ENCODE measurements around the gene DENND2C. TPM values are rescaled to one million over a fixed set of nuclear protein-coding genes. Genes with fewer than 3 reads are reported as not detected.

DENND2C gene
- total RNA-seq, 1 donor from 2014 or later = 0.12 TPM

DNA sequence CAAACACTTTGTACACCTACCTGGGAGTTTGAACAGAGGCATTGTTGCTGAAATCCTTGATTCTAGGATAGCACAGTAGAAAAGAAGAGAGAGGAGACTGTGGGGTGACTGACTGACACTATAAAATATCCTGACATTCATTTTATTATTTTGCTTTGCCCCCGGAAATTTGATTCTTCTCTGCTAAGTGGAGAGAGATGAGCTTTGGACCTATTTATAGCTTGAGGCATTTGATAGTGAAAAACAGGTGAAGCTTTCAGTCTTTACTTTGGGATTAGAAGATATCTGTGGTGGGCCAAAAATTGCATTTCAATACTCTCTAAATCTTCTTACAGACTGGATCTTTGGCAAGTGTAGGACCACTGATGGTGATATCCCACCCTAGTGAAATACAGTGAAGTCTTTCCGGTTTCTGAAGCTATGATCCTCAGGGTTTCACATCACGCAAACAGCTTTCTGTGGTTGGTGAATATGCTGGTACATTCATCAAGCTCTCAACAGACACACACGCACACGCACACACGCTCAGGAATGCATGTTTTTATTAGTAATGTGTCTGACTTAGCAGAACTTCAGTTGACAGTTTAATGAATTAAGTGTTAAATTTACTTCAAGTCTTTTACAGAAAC, 25.7 kb upstream of the DENND2C start, which contains the start of gene AMPD1:
AMPD1 (minus strand) TSS at position 117 of the 629 bp plus-strand sequence; CDS start at position 42, 75 bp downstream.
- peaks cover 8% of the 10 kb centered on the region for H3K27me3 Mint-ChIP-seq
- DNase-seq = no peak
- no peaks in the 10 kb centered on the region for H3K4me1 Mint-ChIP-seq
- H3K27ac Mint-ChIP-seq = no peak within 1 kb of the TSS
- H3K36me3 Mint-ChIP-seq (ENCODE audit: low read depth) = no peaks in the 10 kb centered on the region
- intact Hi-C loops (cut with micrococcal nuclease) = no loop called here
- no peak within 1 kb of the TSS for H3K4me3 Mint-ChIP-seq
- H3K9me3 Mint-ChIP-seq = no peaks in the 10 kb centered on the region

DNA sequence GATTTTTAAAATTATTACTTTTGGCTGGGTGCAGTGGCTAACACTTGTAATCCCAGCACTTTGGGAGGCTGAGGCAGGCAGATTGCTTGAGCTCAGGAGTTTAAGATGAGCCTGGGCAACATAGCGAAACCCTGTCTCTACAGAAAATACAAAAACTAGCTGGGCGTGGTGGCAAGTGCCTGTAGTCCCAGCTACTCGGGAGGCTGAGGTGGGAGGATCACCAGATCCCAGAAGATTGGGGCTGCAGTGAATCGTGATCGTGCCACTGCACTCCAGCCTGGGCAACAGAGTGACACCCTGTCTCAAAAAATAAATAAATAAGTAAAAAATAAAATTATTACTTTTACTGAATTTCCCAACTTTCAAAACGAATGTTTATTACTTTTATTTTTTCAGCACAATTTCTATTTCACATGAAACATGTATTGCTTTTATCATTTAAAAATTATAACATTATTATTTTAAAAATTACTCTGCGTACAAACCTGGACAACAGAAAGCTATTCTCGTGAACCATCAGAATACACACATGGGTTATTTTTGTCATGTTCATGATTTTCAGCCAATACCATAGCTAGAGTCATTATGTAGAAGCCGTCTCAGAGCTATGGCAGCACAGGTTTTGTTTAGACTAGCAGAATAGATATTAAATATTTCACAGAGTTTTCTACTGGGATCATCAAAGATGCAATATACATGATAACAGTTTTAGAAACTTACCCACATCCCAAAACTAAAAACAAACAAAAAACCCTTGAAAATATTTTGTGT, 24.9 kb upstream of the DENND2C start:
- Mint-ChIP-seq H3K27ac (no peak overlapping the region), H3K36me3 (ENCODE audit: low read depth) (no peaks in the 10 kb centered on the region), H3K9me3 (no peaks in the 10 kb centered on the region), H3K27me3 (peaks cover 6% of the 10 kb centered on the region), H3K4me1 (no peaks in the 10 kb centered on the region), H3K4me3 (no peak overlapping the region)
- intact Hi-C loops (cut with micrococcal nuclease) = no loop called here
- no peak for DNase-seq

DNA sequence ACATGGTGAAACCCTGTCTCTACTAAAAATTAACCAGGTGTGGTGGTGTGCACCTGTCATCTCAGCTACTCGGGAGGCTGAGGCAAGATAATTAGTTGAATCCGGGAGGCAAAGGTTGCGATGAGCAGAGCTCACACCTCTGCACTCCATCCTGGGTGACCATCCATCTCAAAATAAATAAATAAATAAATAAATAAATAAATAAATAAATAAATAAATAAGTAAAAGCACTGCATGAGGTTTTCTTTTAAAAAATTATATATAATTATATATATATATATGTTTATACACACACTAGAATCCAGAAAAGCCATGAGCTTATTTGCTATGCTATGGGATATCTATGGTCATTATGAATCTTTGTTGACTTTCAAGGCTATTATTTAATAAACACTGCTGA, 23.1 kb upstream of the DENND2C start:
- intact Hi-C loops (cut with micrococcal nuclease) = no loop called here
- no peak for DNase-seq
- no peak overlapping the region for H3K27ac Mint-ChIP-seq
- no peaks in the 10 kb centered on the region for H3K36me3 Mint-ChIP-seq (ENCODE audit: low read depth)
- no peaks in the 10 kb centered on the region for H3K9me3 Mint-ChIP-seq
- no peak overlapping the region for H3K4me3 Mint-ChIP-seq
- H3K4me1 Mint-ChIP-seq = no peaks in the 10 kb centered on the region
- H3K27me3 Mint-ChIP-seq = peaks cover 9% of the 10 kb centered on the region

DNA sequence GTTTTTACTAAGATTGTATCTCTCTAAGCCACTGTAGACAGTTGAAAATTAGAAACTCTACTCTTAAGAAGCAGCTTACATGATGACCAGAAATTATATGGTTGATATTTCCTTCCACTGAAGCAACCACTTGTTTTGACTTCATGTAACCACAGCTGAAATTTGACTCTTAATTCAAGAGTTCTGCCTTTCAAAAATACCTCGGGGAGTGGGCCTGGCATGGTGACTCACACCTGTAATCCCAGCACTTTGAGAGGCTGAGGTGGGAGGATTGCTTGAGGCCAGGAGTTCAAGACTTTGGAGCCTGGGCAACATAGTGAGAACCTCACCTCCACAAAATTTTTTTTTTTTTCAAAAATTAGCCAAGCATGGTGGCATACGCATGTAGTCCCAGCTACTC, 21.2 kb upstream of the DENND2C start:
- H3K36me3 Mint-ChIP-seq (ENCODE audit: low read depth) = no peaks in the 10 kb centered on the region
- intact Hi-C loops (cut with micrococcal nuclease) = no loop called here
- no peak for DNase-seq
- no peak overlapping the region for H3K27ac Mint-ChIP-seq
- peaks cover 19% of the 10 kb centered on the region for H3K27me3 Mint-ChIP-seq
- no peaks in the 10 kb centered on the region for H3K4me1 Mint-ChIP-seq
- H3K9me3 Mint-ChIP-seq = no peaks in the 10 kb centered on the region
- no peak overlapping the region for H3K4me3 Mint-ChIP-seq

DNA sequence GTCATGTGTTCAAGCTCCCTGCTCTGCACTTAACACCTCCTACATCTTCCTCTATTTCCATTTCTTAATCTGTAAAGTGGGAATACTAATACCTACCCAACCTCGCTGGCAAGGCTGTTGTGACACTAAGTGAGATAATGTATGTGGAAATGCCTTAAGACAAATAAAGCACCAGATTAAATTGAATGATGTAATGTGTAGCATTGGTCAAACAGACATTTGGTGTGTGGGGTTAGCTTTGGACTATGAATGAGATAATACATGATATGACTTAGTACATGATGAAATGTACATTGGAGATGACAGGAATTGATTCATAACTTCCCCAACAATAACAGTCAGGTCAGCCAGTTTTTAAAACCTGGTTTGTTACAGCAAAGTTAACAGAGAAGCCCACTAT, 20.3 kb upstream of the DENND2C start:
- H3K4me1 Mint-ChIP-seq = no peaks in the 10 kb centered on the region
- DNase-seq = no peak
- H3K4me3 Mint-ChIP-seq = no peak overlapping the region
- intact Hi-C loops (cut with micrococcal nuclease) = no loop called here
- no peaks in the 10 kb centered on the region for H3K9me3 Mint-ChIP-seq
- H3K27ac Mint-ChIP-seq = no peak overlapping the region
- peaks cover 24% of the 10 kb centered on the region for H3K27me3 Mint-ChIP-seq
- H3K36me3 Mint-ChIP-seq (ENCODE audit: low read depth) = no peaks in the 10 kb centered on the region

DNA sequence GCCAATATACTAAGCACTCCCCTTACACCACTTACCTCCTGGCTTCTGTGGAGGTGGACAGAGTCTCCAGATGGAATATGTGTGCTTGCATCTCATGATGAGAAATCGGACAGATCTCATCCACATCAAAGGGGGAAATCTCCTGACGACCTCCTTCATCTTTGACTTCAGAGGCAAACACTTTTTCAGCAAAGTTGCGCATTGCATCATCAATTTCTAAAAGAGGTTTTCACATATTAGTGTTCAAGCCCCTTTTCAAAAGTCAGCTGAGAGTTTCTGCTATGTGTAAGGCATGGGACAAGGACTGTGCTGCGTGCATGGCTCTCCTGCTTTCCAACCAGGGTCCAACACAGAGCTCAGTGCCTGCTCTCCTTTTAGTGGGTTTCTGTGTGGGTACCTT, 18.7 kb upstream of the DENND2C start:
- Mint-ChIP-seq H3K36me3 (ENCODE audit: low read depth) (no peaks in the 10 kb centered on the region), H3K4me3 (no peak overlapping the region), H3K27ac (no peak overlapping the region), H3K9me3 (no peaks in the 10 kb centered on the region), H3K4me1 (no peaks in the 10 kb centered on the region), H3K27me3 (peaks cover 28% of the 10 kb centered on the region)
- intact Hi-C loops (cut with micrococcal nuclease) = no loop called here
- DNase-seq = no peak

DNA sequence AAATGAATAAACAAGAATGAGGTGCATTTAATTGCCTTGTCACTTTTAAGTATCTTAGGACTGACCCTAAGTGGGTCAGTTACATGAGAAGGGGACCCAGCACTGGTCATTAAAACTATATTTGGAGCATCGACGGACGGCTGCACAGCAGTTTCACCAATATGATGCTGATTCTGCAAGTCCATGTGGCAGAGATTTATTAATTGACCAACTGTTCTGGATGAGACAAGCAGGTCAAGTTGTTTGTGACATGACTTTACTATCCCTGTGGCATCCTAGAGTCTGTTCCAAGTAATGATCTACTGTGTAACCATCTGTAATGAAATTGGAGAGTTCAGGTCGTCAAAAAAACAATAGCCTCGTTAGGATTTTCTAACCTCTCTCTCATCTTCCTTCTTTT, 16.0 kb upstream of the DENND2C start:
- Mint-ChIP-seq H3K36me3 (ENCODE audit: low read depth) (no peaks in the 10 kb centered on the region), H3K4me3 (no peak overlapping the region), H3K4me1 (no peaks in the 10 kb centered on the region), H3K9me3 (no peaks in the 10 kb centered on the region), H3K27ac (no peak overlapping the region), H3K27me3 (peaks cover 33% of the 10 kb centered on the region)
- intact Hi-C loops (cut with micrococcal nuclease) = no loop called here
- no peak for DNase-seq

DNA sequence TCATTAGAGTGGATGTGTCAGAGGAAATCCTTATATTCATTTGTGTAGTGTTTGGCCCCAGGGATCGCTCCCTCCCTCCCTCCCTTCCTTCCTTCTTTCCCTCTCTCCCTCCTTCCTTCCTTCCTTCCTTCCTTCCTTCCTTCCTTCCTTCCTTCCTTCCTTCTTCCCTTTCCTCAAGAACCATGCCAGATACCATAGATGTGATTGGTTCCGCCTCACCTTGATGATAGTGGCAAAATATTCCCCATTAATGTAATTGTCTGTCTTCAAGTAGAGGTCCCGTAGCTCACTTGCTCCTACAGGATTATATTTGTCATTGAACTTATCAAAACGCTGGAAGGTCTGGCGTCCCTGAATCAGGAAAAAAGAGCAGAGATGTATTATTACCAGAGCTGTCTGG, 7.8 kb upstream of the DENND2C start:
- Mint-ChIP-seq H3K4me3 (no peak overlapping the region), H3K27me3 (peaks cover 42% of the 10 kb centered on the region), H3K4me1 (no peaks in the 10 kb centered on the region), H3K36me3 (ENCODE audit: low read depth) (no peaks in the 10 kb centered on the region), H3K9me3 (no peaks in the 10 kb centered on the region), H3K27ac (no peak overlapping the region)
- intact Hi-C loops (cut with micrococcal nuclease) = no loop called here
- DNase-seq = no peak

DNA sequence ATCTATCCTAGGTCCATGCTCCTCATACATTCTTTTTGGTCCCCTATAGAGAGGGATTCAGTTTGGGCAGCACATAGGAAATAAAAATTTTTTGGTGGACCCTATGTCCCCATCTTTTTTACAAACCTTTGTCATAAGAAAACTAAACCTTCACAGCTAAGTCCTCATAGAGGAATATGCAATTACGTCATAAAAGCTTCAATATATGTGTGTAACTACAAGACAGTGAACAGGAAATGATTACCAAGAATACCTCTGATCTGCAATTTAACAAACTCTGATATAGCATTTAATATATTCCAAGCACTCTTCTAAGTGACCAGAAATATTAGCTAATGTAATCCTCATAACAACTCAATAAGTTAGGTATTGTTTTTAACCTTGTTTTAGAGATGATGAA, 6.3 kb upstream of the DENND2C start:
- Mint-ChIP-seq H3K36me3 (ENCODE audit: low read depth) (no peaks in the 10 kb centered on the region), H3K27me3 (peaks cover 47% of the 10 kb centered on the region), H3K9me3 (no peaks in the 10 kb centered on the region), H3K4me1 (no peaks in the 10 kb centered on the region), H3K27ac (no peak overlapping the region), H3K4me3 (no peak overlapping the region)
- DNase-seq = no peak
- intact Hi-C loops (cut with micrococcal nuclease) = no loop called here

DNA sequence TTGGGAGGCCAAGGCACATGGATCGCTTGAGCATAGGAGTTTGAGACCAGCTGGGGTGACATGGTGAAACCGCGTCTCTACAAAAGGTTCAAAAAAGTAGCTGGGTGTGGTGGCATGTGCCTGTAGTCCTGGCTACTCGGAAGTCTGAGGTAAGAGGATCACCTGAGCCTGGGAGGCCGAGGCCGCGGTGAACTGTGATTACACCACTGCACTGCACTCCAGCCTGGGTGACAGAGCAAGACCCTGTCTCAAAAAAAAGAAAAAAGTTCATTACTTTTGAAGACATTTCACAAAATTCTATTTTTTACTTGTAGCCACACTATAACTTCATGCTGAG, 2.1 kb upstream of the DENND2C start:
- Mint-ChIP-seq H3K4me1 (peaks cover 10% of the 10 kb centered on the region), H3K27me3 (peaks cover 50% of the 10 kb centered on the region), H3K27ac (no peak overlapping the region), H3K36me3 (ENCODE audit: low read depth) (no peaks in the 10 kb centered on the region), H3K4me3 (no peak overlapping the region), H3K9me3 (no peaks in the 10 kb centered on the region)
- no peak for DNase-seq
- intact Hi-C loops (cut with micrococcal nuclease) = loop anchor here (2.0 to 5.0 kb wide), 2 partner anchors 91 to 160 kb away; partner anchors contain the start of genes BCAS2 and TRIM33

DNA sequence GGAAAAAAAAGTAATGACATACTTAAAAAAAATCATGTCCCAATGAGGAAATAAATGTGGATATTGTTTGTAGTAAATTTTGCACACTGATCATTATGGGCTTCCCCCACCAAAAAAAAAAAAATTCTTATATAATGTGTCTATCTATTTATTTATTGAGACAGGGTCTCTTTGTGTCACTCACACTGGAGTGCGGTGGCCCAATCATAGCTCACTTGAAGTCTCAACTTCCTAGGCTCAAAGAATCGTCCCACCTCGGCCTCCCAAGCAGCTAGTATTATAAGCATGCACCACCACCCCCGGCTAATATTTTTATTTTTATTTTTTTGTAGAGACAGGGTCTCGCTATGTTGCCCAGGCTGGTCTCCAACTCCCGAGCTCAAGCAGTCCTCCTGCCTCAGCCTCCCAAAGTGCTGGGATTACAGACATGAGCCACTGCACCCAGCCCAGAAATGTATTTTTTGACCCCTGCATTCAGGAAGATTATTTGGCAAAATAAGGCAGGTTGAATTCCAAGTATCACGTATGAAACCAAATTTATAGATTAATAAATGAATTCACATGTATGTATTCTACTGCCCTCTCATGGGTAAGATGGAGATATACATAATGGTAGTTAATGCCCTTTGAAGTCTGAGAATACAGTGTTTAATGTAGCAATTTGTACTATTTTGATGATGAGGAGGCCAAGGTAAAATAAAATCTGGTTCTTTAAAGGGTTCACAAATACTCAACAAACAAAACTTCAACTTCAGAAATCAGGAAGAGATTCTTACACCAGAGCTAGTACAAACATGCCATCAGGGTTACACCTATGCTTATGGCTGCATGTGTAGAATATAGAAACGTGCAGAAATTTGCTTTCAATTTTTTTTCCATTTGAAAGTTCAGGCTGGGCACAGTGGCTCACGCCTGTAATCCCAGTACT, 1.4 kb upstream of the DENND2C start:
- DNase-seq = no peak
- no peaks in the 10 kb centered on the region for H3K36me3 Mint-ChIP-seq (ENCODE audit: low read depth)
- peaks cover 10% of the 10 kb centered on the region for H3K4me1 Mint-ChIP-seq
- H3K4me3 Mint-ChIP-seq = no peak overlapping the region
- intact Hi-C loops (cut with micrococcal nuclease) = loop anchor here (2.0 to 5.0 kb wide), 2 partner anchors 90 to 159 kb away; partner anchors contain the start of genes BCAS2 and TRIM33
- no peak overlapping the region for H3K27ac Mint-ChIP-seq
- peaks cover 51% of the 10 kb centered on the region for H3K27me3 Mint-ChIP-seq
- H3K9me3 Mint-ChIP-seq = no peaks in the 10 kb centered on the region

DNA sequence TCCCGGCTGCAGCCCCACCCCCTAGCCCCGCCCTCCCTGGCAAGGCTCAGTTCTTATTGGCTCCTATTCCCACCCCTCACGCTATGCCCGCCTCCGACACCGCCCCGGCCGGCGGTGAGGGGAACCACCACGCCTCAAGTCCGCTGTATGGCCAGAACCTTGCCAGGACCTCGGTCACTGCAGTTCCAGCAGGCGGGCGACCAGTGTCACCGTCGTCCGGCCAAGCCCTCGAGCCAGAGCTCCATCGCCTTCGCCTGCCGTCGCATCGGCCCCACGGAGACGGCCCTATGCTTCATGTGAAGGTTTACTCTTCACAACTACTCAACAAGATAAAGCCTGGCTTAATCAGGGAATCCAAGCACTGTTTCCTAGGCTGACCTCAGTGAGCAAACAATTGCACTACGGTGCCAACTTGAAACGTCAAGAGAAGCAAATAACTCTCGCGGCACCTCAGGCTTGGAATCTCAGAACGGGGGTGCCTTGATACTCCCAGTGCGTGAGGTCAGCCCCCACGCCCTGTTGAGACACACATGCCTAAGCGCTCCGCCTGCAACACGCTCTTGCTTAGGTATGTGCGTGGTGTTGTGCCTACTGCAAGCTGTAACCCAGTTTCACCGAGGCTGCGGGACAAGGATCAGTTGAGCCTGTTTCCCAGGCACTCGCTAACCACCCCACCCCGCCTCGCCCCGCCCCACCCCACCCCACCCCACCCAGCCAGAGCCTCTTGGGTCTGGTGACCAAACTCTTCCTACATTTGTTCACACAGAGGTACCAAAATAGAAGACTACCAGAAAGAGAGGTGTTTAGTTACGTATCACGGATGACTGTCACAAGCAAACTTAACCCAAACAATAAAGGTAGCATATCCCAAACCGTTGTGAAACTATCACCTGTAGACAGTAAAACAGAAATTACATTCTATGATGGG, 498 bp upstream of the DENND2C start:
- Mint-ChIP-seq H3K4me3 (peak overlapping the region; percentile 94), H3K27me3 (peaks cover 52% of the 10 kb centered on the region), H3K4me1 (peaks cover 10% of the 10 kb centered on the region), H3K36me3 (ENCODE audit: low read depth) (no peaks in the 10 kb centered on the region), H3K9me3 (no peaks in the 10 kb centered on the region), H3K27ac (peak overlapping the region; percentile 25)
- intact Hi-C loops (cut with micrococcal nuclease) = loop anchor here (1.0 to 5.0 kb wide), 4 partner anchors 46 to 324 kb away; partner anchors contain the start of genes BCAS2, NRAS and TRIM33
- peak; percentile 94 for DNase-seq

Measured in activated CD4-positive, alpha-beta T cell treated with anti-CD3 and anti-CD28 coated beads, Interleukin-2, amount 10 ng/mL, durations not matched to agents 24 days and 14 days (primary cell).